CD1c-positive myeloid dendritic cell (primary cell): ENCODE data around the gene GABRR3.

Experiments used
- DNase-seq: peaks from one replicate; pipeline ENCODE4 v3.0.0-alpha.2; 2016; ENCODE audit errors: extremely low spot score

The GABRR3 gene

GRCh38 chr3:98035208-98035607 is at the start of gene GABRR3:
Gene GABRR3, minus strand, starts transcription at chr3:98035315. Its CDS starts 328 bp downstream, at chr3:98034987.
- no peak for DNase-seq

DNA sequence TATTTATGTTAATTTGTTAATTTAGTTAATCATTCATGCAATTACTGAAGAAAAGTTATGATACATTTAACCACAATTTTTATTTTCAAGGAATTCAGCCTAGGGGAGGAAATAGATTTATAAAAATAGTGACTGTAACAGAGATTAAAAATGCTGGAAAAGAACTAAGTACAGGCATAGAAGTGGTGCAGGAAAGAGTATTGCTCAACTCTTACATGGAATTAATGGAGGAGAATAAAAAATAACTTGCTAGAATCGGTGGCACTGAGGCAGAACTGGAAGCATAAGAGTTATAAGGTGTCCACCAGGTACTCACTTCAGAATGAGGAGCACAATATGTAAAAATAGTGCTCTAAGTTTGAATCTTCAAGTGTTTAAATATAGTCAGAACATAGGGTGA is 38.4 kb upstream of the GABRR3 start:
- no peak for DNase-seq

- DNase-seq = no peak
Observed at GRCh38 chr3:98070840-98071239, 35.7 kb upstream of the GABRR3 start.

DNA sequence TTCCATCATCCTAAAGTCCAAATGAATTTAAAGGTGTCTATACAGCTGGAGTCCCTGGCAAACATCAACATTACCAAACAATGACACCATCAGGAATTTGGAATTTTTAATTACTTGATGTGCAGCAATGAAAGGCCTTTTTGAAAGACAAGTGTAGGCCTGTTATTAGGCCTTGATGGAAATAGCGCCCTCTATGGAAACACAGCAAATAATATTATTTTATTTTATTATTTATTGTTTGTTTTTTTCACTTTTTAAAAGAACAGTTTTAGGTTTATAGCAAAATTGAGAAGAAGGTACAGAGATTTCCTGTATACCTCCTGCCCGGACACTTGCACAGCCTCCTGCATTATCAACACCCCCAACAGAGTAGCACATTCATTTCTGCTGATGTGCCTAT is 33.7 kb upstream of the GABRR3 start:
- DNase-seq = no peak

- DNase-seq = peak; percentile 25
Observed at GRCh38 chr3:98058244-98058960, 23.3 kb upstream of the GABRR3 start.

- no peak for DNase-seq
Observed at GRCh38 chr3:98057631-98058030, 22.5 kb upstream of the GABRR3 start.

GRCh38 chr3:98056035-98056434 is 20.9 kb upstream of the GABRR3 start:
- DNase-seq = no peak

- DNase-seq = no peak
Observed at GRCh38 chr3:98049271-98049670, 14.2 kb upstream of the GABRR3 start.

DNA sequence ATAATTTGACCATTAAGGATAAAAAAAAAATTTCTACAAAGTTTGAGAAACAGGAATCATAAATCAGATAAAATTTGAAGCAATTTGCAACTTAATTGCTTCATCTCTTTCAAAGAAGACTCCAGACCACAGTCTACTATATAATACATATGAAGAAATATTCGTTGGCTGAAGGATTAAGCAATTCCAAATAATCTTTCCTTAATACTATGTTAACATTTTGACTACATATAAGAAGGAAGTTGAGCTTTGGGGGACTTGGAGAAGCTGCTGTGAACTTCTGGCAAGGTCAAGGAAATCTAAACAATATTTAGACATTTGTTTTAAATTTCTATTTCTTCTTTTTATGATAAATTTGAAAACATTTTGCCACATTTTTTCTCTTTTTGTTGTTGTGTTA is 13.5 kb upstream of the GABRR3 start:
- DNase-seq = no peak

- DNase-seq = no peak
Observed at GRCh38 chr3:98041350-98041749, 6.2 kb upstream of the GABRR3 start.

- DNase-seq = peak; percentile 84
Observed at GRCh38 chr3:98039322-98040024, 4.4 kb upstream of the GABRR3 start.

DNA sequence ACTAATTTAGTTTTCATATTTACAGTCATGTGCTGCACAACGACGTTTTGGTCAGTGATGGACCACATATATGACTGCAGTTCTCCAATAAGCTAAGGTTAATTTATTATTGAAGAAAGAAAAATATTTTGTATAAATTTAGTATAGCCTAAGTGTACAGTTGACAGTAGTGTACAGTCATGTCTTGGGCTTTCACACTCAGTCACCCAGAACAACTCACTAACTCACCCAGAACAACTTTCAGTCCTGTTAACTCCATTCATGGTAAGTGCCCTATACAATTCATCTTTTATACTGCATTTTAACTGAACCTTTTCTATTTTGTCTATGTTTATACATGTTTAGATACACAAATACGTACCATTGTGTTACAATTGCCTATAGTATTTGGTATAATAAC is 3.8 kb upstream of the GABRR3 start:
- DNase-seq = no peak

DNA sequence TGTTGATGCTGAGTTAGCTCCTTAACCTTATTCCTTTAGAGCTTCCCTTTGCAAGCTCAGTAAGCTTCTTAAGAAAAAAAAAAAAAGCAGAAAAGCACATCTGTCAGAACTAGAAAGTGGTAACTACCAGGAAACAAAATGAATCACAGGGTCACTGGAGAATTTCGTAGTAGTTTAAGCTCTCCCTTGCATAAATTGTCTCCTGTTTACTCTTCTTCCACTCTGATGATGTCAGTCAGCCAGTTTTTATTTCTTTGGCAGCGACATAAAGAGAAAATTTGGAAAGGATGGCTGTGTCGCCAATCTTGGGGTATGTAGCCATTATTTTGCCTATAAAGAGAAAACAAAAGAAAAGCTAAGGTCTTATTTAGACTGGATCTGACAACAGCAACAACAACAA is 3.2 kb upstream of the GABRR3 start:
- DNase-seq = no peak

GRCh38 chr3:98034486-98034885 is 629 bp downstream of the GABRR3 start:
- no peak for DNase-seq

DNA sequence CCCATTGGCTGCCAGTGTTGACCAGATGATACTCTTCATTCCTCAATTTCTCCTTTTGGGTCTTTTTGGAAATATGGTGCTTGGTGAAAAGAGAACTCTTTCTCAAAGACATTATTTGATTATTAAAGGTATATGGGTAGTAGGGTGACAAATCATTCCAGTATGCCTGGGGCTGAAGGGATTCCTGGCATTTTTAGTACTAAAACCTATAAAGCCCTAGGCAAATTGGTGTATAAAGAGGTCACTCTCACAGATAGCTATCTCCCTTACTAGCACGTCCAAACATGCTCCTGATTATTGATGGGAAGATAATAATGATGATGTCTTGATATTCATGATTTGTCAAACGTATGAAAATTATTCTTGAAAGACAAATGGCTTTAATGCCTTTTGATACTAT is 1.1 kb downstream of the GABRR3 start:
- no peak for DNase-seq

- DNase-seq = no peak
Observed at GRCh38 chr3:98032904-98033303, 2.2 kb downstream of the GABRR3 start.

DNA sequence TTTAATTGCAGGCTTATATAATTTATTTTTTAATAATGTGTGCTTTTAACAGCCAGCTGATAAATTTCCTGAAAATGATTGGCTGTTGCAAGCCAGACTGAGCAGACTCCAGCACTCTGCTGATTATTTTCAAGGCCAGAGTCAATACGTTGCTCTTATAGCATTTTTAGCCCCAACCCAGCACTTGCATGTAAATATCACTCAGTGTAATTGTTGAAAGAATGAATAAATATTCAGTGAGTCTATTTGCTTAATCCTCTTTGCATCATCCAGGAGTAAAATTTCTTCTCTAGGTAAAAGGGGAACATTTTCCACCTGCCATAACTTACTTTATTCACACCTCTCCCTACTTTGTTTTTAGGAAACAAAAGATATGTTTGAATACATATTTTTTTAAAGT is 2.9 kb downstream of the GABRR3 start:
- DNase-seq = no peak

DNA sequence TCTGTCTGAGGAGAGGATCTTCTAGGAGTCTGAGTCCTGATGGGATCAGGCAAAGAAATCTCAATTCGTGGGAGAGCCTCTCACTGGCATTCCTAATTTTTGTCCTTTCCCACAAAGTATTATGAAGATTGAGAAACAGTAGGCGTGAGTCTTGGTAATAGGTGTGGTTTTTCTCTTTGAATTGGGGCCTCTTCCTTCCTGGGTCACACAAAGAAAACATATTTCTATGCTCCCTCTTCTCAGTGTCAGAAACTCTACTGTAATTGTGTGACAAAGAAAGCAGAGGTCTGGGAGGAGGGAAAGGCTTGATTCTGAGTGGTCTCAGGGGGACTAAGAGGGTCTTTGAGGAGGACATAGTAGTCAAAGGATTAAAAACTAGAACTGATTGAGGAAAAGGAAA is 6.0 kb downstream of the GABRR3 start:
- no peak for DNase-seq

- no peak for DNase-seq
Observed at GRCh38 chr3:98027085-98027446, 8.0 kb downstream of the GABRR3 start.

GRCh38 chr3:98026425-98027084 is 8.6 kb downstream of the GABRR3 start:
- no peak for DNase-seq

DNA sequence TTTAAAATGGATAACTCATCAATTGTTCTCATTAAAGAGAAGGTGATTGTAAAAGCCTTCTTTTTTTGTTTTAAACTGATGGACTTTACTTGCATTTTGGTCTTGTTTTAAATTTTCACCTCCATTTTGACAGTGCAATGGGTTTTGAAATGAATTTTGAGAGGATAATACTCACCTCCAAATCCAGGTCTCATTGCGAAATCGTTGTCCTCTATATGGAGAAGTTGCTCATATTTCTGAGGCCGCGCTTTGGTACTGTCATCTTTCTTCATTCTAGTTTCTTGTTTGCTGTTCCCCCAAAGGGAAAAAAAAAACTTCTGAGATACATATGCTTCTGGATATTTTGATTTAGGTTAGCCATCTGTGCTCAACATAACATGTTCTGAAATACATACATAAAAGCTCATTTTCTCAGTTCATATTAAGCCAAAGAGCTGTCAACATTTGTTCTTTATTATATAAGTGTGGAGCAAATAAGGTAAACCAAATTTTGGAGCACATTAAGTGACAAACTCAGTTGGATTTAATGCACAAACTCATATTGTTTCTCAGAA is 9.6 kb downstream of the GABRR3 start:
- DNase-seq = no peak

GRCh38 chr3:98022978-98023820 is 11.9 kb downstream of the GABRR3 start:
- peak; percentile 88 for DNase-seq
